Liver (tissue), 3 donors: Measurements from ENCODE around the gene ITGA11.

Experiments used
- CTCF ChIP-seq: fragments of 150-350 bp; IDR thresholded peaks from 2 replicates; pipeline ENCODE4 v1.5.1; 2017; ENCODE audit warnings: improper control_type of control experiment, low read depth, low read length; ENCODE audit not compliant: missing input control
- GABPA ChIP-seq, 2 donors: IDR thresholded peaks in 1 of 2; conservative IDR thresholded peaks in 1 of 2; 2 replicates each; pipeline ENCODE4 v1.6.1; 2016; ENCODE audit warnings: antibody characterized with exemption in 2 of 2, mild to moderate bottlenecking in 1 of 2, moderate library complexity in 1 of 2
- MAX ChIP-seq: IDR thresholded peaks from 2 replicates; pipeline ENCODE4 v1.6.1; 2016; ENCODE audit warnings: antibody characterized with exemption
- RAD21 ChIP-seq, 2 donors: IDR thresholded peaks; 2 replicates each; pipeline ENCODE4 v1.6.1; 2016; ENCODE audit warnings: antibody characterized with exemption in 2 of 2, mild to moderate bottlenecking in 2 of 2
- RXRA ChIP-seq, 2 donors: IDR thresholded peaks; 2 replicates each; pipeline ENCODE4 v1.6.1; 2017 to 2018; ENCODE audit warnings: antibody characterized with exemption in 2 of 2, mild to moderate bottlenecking in 1 of 2
- SP1 ChIP-seq: IDR thresholded peaks from 2 replicates; pipeline ENCODE4 v1.6.1; 2018; ENCODE audit warnings: antibody characterized with exemption, mild to moderate bottlenecking
- YY1 ChIP-seq: IDR thresholded peaks from 2 replicates; pipeline ENCODE4 v1.6.1; 2016; ENCODE audit warnings: antibody characterized with exemption, mild to moderate bottlenecking
- donor health status: healthy.
- donor health status: healthy.

DNA sequence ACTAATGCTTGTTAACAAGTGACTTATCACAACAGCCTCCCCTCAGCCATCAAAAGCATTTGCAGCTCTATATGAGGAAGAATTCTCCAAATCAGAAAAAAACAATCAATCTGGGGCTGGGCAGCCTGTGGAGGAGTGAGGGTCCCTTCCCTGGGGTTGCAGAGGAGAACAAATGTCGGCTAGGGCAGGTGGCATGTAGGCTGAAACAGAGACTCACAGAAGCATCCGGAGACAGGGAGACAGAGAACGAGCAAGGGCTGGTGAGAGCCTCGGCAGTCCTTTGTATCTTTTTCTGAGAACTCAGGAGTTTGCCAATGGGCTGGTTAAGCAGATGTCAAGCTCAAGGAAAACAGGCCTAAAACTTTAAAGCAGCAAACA is 15.8 kb downstream of the ITGA11 start:
- TF ChIP-seq SP1 (no peak), RAD21 (IDR thresholded peaks at IDR 0.05) (no peak), MAX (no peak), CTCF (no peak), YY1 (no peak), RXRA (IDR thresholded peaks at IDR 0.05) (no peak), GABPA (IDR thresholded peaks at IDR 0.05 in 1 of 2, conservative IDR thresholded peaks at IDR 0.05 in 1 of 2) (no peak)
